ENCODE measurements around the gene CTSC.

CTSC gene

GRCh38 chr11:88332851-88333250 lies 4.7 kb downstream of the CTSC start:
- Histone ChIP-seq H3K4me3 (replicated peaks; ENCODE audit: low read depth, low read length) (no peak overlapping the region; the same call in 1 of the 2 replicates), H3K27me3 (replicated peaks; ENCODE audit: control insufficient read depth, insufficient read depth, low read length) (no peaks in the 10 kb centered on the region), H3K36me3 (ENCODE audit: control insufficient read depth, insufficient read depth, low read length) (peaks cover 8% of the 10 kb centered on the region)
- TF ChIP-seq, protein P1, sequence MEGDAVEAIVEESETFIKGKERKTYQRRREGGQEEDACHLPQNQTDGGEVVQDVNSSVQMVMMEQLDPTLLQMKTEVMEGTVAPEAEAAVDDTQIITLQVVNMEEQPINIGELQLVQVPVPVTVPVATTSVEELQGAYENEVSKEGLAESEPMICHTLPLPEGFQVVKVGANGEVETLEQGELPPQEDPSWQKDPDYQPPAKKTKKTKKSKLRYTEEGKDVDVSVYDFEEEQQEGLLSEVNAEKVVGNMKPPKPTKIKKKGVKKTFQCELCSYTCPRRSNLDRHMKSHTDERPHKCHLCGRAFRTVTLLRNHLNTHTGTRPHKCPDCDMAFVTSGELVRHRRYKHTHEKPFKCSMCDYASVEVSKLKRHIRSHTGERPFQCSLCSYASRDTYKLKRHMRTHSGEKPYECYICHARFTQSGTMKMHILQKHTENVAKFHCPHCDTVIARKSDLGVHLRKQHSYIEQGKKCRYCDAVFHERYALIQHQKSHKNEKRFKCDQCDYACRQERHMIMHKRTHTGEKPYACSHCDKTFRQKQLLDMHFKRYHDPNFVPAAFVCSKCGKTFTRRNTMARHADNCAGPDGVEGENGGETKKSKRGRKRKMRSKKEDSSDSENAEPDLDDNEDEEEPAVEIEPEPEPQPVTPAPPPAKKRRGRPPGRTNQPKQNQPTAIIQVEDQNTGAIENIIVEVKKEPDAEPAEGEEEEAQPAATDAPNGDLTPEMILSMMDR (IDR thresholded peaks at IDR 0.05; ENCODE audit: insufficient read depth, low read length, poor library complexity, severe bottlenecking), result no peak
- DNase-seq (ENCODE audit: extremely low read depth, insufficient read length), result no peak

DNA sequence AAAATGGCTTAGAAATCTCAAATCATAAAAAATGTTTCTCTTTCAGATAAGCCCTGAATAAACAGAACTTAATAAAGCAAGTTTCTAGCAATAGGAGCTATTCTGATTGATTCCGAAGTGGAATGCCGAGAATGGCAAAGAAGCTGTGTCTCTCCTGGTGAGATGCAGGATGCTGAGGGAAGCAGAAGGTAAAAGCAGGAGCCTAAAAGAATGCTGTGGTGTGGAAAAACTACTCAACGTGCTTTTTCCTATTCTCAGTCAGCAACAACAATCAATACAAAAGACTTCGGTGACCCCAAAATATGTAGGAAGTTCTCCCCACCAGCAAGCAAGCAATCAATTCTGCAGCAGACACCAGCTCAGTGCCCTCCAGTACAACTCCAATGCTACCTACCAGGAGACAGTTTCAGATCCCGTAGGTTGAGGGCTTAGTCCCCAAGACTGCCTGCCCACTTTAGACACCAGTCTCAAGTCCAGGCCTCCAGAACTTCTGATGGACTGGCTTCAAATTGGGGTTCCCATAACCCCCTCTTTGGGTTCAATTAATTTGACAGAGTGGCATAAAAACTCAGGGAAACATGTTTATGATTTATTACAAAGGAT lies 6.6 kb downstream of the CTSC start:
- H3K4me3 ChIP-seq (replicated peaks; ENCODE audit: low read depth, low read length), result no peak overlapping the region
- no peaks in the 10 kb centered on the region for H3K27me3 ChIP-seq (replicated peaks; ENCODE audit: control insufficient read depth, insufficient read depth, low read length)
- peaks cover 10% of the 10 kb centered on the region for H3K36me3 ChIP-seq (ENCODE audit: control insufficient read depth, insufficient read depth, low read length)
- TF ChIP-seq, protein P1 (IDR thresholded peaks at IDR 0.05; ENCODE audit: insufficient read depth, low read length, poor library complexity, severe bottlenecking), result no peak
- DNase-seq (ENCODE audit: extremely low read depth, insufficient read length), result no peak

DNA sequence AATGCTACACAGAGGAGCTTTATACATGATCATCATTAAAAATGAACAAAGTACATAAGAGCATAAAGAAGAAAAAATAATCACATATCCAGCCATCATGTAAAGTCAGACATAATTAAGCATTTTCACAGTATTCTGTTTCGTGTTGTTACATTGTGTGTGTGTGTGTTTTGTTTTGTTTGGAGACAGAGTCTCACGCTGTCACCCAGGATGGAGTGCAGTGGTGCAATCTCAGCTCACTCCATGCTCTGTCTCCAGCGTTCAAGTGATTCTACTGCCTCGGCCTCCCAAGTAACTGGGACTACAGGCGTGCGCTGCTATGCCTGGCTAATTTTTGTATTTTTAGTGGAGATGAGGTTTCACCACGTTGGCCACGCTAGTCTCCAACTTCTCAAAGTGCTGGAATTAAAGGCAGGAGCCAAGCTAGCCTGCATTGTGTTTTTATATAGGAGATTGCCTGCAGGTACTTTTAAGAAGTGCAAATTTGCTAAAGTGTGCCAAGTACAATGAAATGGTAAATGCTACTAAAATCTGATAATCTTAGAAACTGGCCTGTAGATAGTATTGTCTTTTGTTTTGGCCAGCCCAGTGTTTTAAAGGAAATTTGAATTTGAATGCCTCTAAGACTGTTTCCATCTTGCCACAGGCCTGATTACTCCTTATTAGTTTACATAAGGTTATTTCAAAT lies 7.8 kb downstream of the CTSC start:
- TF ChIP-seq, protein P1 (IDR thresholded peaks at IDR 0.05; ENCODE audit: insufficient read depth, low read length, poor library complexity, severe bottlenecking), result no peak
- DNase-seq (ENCODE audit: extremely low read depth, insufficient read length), result no peak
- H3K27me3 ChIP-seq (replicated peaks; ENCODE audit: control insufficient read depth, insufficient read depth, low read length), result no peaks in the 10 kb centered on the region
- H3K36me3 ChIP-seq (ENCODE audit: control insufficient read depth, insufficient read depth, low read length), result peaks cover 10% of the 10 kb centered on the region
- H3K4me3 ChIP-seq (replicated peaks; ENCODE audit: low read depth, low read length), result no peak overlapping the region

GRCh38 chr11:88327462-88328143 lies 9.9 kb downstream of the CTSC start:
- H3K27me3 ChIP-seq (replicated peaks; ENCODE audit: control insufficient read depth, insufficient read depth, low read length), result no peaks in the 10 kb centered on the region
- peaks cover 10% of the 10 kb centered on the region for H3K36me3 ChIP-seq (ENCODE audit: control insufficient read depth, insufficient read depth, low read length)
- no peak overlapping the region for H3K4me3 ChIP-seq (replicated peaks; ENCODE audit: low read depth, low read length)
- peak; percentile 34 for DNase-seq (ENCODE audit: extremely low read depth, insufficient read length)
- TF ChIP-seq, protein P1 (IDR thresholded peaks at IDR 0.05; ENCODE audit: insufficient read depth, low read length, poor library complexity, severe bottlenecking), result no peak

GRCh38 chr11:88327061-88327460 lies 10.5 kb downstream of the CTSC start:
- TF ChIP-seq, protein P1 (IDR thresholded peaks at IDR 0.05; ENCODE audit: insufficient read depth, low read length, poor library complexity, severe bottlenecking), result no peak
- no peak overlapping the region for H3K4me3 ChIP-seq (replicated peaks; ENCODE audit: low read depth, low read length)
- no peaks in the 10 kb centered on the region for H3K27me3 ChIP-seq (replicated peaks; ENCODE audit: control insufficient read depth, insufficient read depth, low read length)
- H3K36me3 ChIP-seq (ENCODE audit: control insufficient read depth, insufficient read depth, low read length), result peaks cover 10% of the 10 kb centered on the region
- DNase-seq (ENCODE audit: extremely low read depth, insufficient read length), result peak; percentile 36
